HepG2 (cell line): ENCODE measurements around the gene WDR47. TPM values are rescaled to one million over a fixed set of nuclear protein-coding genes. Genes with fewer than 3 reads are reported as not detected.

Experiments used
- AKAP8 ChIP-seq: sonication (generic); formaldehyde crosslinking; IDR thresholded peaks from 2 replicates; pipeline ENCODE4 v1.5.1; 2020; ENCODE audit warnings: mild to moderate bottlenecking, missing genetic modification reagents
- ARNT2 ChIP-seq: sonication (generic); formaldehyde crosslinking; IDR thresholded peaks from 2 replicates; pipeline ENCODE4 v1.8.0; 2022; ENCODE audit warnings: mild to moderate bottlenecking, low read depth, missing genetic modification reagents, moderate library complexity
- CCDC6 ChIP-seq: sonication (generic); formaldehyde crosslinking; IDR thresholded peaks from 2 replicates; pipeline ENCODE4 v1.8.1; 2022; ENCODE audit warnings: mild to moderate bottlenecking, missing genetic modification reagents, moderate library complexity
- CHD4 ChIP-seq: fragments of 200-600 bp; sonication (generic); IDR thresholded peaks from 2 replicates; pipeline ENCODE4 v1.7.0; 2017; ENCODE audit warnings: mild to moderate bottlenecking, low read length, borderline replicate concordance
- DDIT3 ChIP-seq: sonication (generic); formaldehyde crosslinking; IDR thresholded peaks from 2 replicates; pipeline ENCODE4 v1.4.0; 2020; ENCODE audit warnings: mild to moderate bottlenecking, missing genetic modification reagents
- JARID2 ChIP-seq: sonication (generic); formaldehyde crosslinking; IDR thresholded peaks from 2 replicates; pipeline ENCODE4 v1.8.1; 2023; ENCODE audit warnings: missing genetic modification reagents, inconsistent platforms; ENCODE audit not compliant: insufficient replicate concordance
- KLF6 ChIP-seq: IDR thresholded peaks from 2 replicates; pipeline ENCODE4 v1.8.0; 2016; ENCODE audit warnings: missing biosample characterization, missing genetic modification reagents
- NONO ChIP-seq, 2 experiments: fragments of 450-650 bp in 1 of 2; sonication (generic) in 1 of 2; formaldehyde crosslinking in 1 of 2; IDR thresholded peaks in 1 of 2; conservative IDR thresholded peaks in 1 of 2; 2 replicates each; pipeline versions ENCODE4 v1.6.1 to v1.8.0; 2017 to 2022; ENCODE audit warnings: mild to moderate bottlenecking in 1 of 2, missing genetic modification reagents in 1 of 2, moderate library complexity in 1 of 2
- NR1H2 ChIP-seq: sonication (generic); formaldehyde crosslinking; IDR thresholded peaks from 2 replicates; pipeline ENCODE4 v1.8.1; 2022; ENCODE audit warnings: low read depth, missing genetic modification reagents, borderline replicate concordance
- SIX4 ChIP-seq: sonication (generic); formaldehyde crosslinking; IDR thresholded peaks from 2 replicates; pipeline ENCODE4 v1.4.0; 2020; ENCODE audit warnings: missing genetic modification reagents
- SP5 ChIP-seq: IDR thresholded peaks from 2 replicates; pipeline ENCODE4 v1.6.1; 2016; ENCODE audit warnings: low read depth, borderline replicate concordance
- SRF ChIP-seq: IDR thresholded peaks from 2 replicates; pipeline ENCODE4 v1.6.1; 2011; ENCODE audit warnings: mild to moderate bottlenecking, low read depth, low read length, moderate library complexity
- XBP1 ChIP-seq: sonication (generic); formaldehyde crosslinking; IDR thresholded peaks from 2 replicates; pipeline ENCODE4 v1.5.0; 2020; ENCODE audit warnings: missing genetic modification reagents
- ZNF350 ChIP-seq: sonication (generic); formaldehyde crosslinking; IDR thresholded peaks from 2 replicates; pipeline ENCODE4 v1.4.0; 2020; ENCODE audit warnings: mild to moderate bottlenecking, low read depth, missing genetic modification reagents, borderline replicate concordance
- ZNF550 ChIP-seq: sonication (generic); formaldehyde crosslinking; IDR thresholded peaks from 2 replicates; pipeline ENCODE4 v1.4.0; 2020; ENCODE audit warnings: mild to moderate bottlenecking, missing genetic modification reagents, borderline replicate concordance
- ZNF552 ChIP-seq: sonication (generic); formaldehyde crosslinking; IDR thresholded peaks from 2 replicates; pipeline ENCODE4 v1.9.0; 2022; ENCODE audit warnings: missing genetic modification reagents, mild to moderate bottlenecking, borderline replicate concordance
- ZNF598 ChIP-seq: sonication (generic); formaldehyde crosslinking; IDR thresholded peaks from 2 replicates; pipeline ENCODE4 v1.5.1; 2020; ENCODE audit warnings: mild to moderate bottlenecking, missing genetic modification reagents, borderline replicate concordance
- ZNF747 ChIP-seq: sonication (generic); formaldehyde crosslinking; IDR thresholded peaks from 2 replicates; pipeline ENCODE4 v1.8.1; 2023; ENCODE audit warnings: missing genetic modification reagents, mild to moderate bottlenecking, borderline replicate concordance
- polyA plus RNA-seq, 8 experiments: library from polyadenylated mRNA; depleted of rRNA in 3 of 8; stranded (reverse) in 7 of 8; unstranded in 1 of 8; fragments of >200 nt; fragmentation: Illumina TruSeq in 4 of 8; extraction: Trizol in 4 of 8; gene quantifications; 2 replicates each; pipeline versions ENCODE4 v1.2.1 to v1.2.3, GENCODE V29; 2011 to 2016; ENCODE audit warnings: low read depth in 4 of 8, missing spikeins in 1 of 8, mixed read lengths in 1 of 8; ENCODE audit not compliant: insufficient read depth in 1 of 8
- total RNA-seq, 5 experiments: library from RNA; depleted of rRNA; stranded (reverse); fragments of >200 nt; fragmentation: Illumina TruSeq; extraction: Trizol; gene quantifications; 2 replicates each; pipeline ENCODE4 v1.2.3, GENCODE V29; 2016; ENCODE audit warnings: low read depth in 1 of 5
- TF ChIP-seq, protein P1 (sequence below): sonication (generic); formaldehyde crosslinking; IDR thresholded peaks from 2 replicates; pipeline ENCODE4 v1.4.0; 2020; ENCODE audit warnings: mild to moderate bottlenecking, missing genetic modification reagents
- TF ChIP-seq, protein P2 (sequence below): sonication (generic); formaldehyde crosslinking; IDR thresholded peaks from 2 replicates; pipeline ENCODE4 v1.8.0; 2023; ENCODE audit warnings: mild to moderate bottlenecking, missing genetic modification reagents
- TF ChIP-seq, protein P3 (sequence below): sonication (generic); formaldehyde crosslinking; IDR thresholded peaks from 2 replicates; pipeline ENCODE4 v1.8.1; 2022; ENCODE audit warnings: mild to moderate bottlenecking, missing genetic modification reagents

Gene WDR47
- total and polyA plus RNA-seq, 2 of the 13 experiments (the other 11 are each of a cell fraction or from before 2014, with no cell fraction given), result 4.3 to 5.9 TPM

GRCh38 chr1:109041621-109042468 lies at the start of gene WDR47 (continued):
- TF ChIP-seq, protein P1, sequence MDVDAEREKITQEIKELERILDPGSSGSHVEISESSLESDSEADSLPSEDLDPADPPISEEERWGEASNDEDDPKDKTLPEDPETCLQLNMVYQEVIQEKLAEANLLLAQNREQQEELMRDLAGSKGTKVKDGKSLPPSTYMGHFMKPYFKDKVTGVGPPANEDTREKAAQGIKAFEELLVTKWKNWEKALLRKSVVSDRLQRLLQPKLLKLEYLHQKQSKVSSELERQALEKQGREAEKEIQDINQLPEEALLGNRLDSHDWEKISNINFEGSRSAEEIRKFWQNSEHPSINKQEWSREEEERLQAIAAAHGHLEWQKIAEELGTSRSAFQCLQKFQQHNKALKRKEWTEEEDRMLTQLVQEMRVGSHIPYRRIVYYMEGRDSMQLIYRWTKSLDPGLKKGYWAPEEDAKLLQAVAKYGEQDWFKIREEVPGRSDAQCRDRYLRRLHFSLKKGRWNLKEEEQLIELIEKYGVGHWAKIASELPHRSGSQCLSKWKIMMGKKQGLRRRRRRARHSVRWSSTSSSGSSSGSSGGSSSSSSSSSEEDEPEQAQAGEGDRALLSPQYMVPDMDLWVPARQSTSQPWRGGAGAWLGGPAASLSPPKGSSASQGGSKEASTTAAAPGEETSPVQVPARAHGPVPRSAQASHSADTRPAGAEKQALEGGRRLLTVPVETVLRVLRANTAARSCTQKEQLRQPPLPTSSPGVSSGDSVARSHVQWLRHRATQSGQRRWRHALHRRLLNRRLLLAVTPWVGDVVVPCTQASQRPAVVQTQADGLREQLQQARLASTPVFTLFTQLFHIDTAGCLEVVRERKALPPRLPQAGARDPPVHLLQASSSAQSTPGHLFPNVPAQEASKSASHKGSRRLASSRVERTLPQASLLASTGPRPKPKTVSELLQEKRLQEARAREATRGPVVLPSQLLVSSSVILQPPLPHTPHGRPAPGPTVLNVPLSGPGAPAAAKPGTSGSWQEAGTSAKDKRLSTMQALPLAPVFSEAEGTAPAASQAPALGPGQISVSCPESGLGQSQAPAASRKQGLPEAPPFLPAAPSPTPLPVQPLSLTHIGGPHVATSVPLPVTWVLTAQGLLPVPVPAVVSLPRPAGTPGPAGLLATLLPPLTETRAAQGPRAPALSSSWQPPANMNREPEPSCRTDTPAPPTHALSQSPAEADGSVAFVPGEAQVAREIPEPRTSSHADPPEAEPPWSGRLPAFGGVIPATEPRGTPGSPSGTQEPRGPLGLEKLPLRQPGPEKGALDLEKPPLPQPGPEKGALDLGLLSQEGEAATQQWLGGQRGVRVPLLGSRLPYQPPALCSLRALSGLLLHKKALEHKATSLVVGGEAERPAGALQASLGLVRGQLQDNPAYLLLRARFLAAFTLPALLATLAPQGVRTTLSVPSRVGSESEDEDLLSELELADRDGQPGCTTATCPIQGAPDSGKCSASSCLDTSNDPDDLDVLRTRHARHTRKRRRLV, result no peak
- TF ChIP-seq CCDC6 (CRISPR knock-in tag) (no peak), SP5 (CRISPR knock-in tag) (no peak; the same call in 1 of the 2 replicates), KLF6 (no peak; the same call in 1 of the 2 replicates), ZNF350 (CRISPR knock-in tag) (no peak), ZNF552 (no peak), ZNF598 (CRISPR knock-in tag) (no peak), AKAP8 (no peak), ARNT2 (CRISPR knock-in tag) (peak; percentile 65; the same call in 1 of the 2 replicates), JARID2 (CRISPR knock-in tag) (no peak), CHD4 (no peak), NONO (IDR thresholded peaks at IDR 0.05) (no peak), NONO (CRISPR knock-in tag; conservative IDR thresholded peaks at IDR 0.05) (peak; percentile 15; the same call in 1 of the 2 replicates), XBP1 (CRISPR knock-in tag) (no peak), ZNF550 (CRISPR knock-in tag) (no peak), NR1H2 (CRISPR knock-in tag) (no peak), ZNF747 (CRISPR knock-in tag) (peak; percentile 67; the same call in 1 of the 2 replicates), SRF (no peak), SIX4 (CRISPR knock-in tag) (no peak), DDIT3 (CRISPR knock-in tag) (no peak)
- TF ChIP-seq, protein P2, sequence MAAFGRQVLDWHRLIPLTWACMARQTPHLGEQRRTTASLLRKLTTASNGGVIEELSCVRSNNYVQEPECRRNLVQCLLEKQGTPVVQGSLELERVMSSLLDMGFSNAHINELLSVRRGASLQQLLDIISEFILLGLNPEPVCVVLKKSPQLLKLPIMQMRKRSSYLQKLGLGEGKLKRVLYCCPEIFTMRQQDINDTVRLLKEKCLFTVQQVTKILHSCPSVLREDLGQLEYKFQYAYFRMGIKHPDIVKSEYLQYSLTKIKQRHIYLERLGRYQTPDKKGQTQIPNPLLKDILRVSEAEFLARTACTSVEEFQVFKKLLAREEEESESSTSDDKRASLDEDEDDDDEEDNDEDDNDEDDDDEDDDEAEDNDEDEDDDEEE (CRISPR knock-in tag), result no peak
- TF ChIP-seq, protein P3, sequence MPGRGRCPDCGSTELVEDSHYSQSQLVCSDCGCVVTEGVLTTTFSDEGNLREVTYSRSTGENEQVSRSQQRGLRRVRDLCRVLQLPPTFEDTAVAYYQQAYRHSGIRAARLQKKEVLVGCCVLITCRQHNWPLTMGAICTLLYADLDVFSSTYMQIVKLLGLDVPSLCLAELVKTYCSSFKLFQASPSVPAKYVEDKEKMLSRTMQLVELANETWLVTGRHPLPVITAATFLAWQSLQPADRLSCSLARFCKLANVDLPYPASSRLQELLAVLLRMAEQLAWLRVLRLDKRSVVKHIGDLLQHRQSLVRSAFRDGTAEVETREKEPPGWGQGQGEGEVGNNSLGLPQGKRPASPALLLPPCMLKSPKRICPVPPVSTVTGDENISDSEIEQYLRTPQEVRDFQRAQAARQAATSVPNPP (CRISPR knock-in tag), result no peak
